ENCODE measurements around the gene A3GALT2.
A peak's percentile ranks its signal among the peaks of the same experiment; 100 is the strongest.

The A3GALT2 gene

DNA sequence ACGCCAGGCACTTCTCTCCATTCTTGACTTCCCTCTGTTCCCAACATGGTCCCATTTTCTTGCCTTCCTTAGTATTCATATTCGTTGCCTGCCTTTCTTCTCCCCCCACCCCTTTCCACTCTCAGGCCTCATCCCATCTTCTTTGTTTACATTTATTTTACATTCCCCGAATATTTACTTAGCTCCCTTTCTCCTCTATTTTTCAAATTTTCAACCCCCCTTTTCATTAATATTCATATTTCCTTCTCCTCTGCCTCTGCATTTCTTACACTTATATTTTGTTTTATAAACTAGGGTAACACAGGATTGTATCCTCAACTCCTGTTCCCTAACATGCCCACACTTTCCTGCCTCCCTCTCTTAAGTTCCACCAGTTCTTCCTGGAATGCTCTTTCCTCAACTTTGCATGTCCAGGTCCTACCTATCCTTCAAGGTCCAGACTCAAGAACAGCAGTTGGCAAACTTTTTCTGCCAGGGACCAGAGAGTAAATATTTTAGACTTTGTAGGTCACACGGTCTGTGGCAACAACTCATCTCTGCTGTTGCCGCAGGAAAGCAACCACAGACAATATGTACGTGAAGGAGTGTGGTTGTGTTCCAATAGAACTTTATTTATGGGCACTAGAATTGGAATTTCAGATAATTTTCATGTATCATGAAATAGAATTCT, 29.8 kb upstream of the A3GALT2 start:
- DNase-seq (ENCODE audit: low read depth in 4 of 4, low spot score in 1 of 4): no peak

DNA sequence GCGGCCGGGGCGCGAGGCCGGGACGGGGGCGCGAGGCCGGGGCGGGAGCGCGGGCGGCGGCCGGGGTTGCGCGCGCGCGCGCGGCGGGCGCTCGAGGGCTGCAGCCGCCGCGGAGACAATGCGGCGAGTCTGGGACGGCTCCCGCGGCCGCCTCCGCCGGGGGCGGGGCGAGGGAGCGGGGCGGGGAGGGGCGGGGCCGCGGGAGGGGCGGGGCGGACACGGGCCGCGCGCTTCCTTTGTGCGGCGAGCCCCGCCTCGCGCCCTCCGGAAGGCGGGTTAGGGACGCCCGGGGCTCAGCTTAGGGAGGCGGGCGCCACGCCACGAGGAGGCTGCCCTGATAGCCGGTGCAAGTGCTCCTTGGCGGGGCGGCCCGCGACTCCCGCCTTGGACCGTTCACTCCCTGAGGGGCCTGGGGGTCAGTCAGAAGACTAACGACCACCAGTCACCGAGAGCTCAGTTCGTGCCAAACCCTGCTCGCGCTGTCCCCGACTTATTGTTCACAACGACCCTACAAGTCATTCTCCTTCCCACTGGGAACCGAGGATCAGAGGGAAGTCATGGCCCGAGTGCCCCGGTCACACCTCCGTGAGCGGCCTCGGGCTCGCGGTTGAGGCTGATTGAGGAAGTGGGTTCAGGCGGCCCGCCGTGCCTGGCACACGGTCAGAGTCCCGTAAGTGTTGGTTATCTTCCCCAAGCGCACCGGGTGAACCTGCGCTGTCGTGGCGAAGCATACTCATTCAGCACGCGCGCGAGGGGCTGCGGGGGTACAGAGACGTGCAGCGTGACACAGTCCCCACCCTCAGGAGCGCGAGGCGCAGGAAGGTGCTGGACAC, 29.1 kb upstream of the A3GALT2 start:
- peak; percentile 54 to 74 (median 64) for DNase-seq (ENCODE audit: low read depth in 4 of 4, low spot score in 1 of 4)

DNA sequence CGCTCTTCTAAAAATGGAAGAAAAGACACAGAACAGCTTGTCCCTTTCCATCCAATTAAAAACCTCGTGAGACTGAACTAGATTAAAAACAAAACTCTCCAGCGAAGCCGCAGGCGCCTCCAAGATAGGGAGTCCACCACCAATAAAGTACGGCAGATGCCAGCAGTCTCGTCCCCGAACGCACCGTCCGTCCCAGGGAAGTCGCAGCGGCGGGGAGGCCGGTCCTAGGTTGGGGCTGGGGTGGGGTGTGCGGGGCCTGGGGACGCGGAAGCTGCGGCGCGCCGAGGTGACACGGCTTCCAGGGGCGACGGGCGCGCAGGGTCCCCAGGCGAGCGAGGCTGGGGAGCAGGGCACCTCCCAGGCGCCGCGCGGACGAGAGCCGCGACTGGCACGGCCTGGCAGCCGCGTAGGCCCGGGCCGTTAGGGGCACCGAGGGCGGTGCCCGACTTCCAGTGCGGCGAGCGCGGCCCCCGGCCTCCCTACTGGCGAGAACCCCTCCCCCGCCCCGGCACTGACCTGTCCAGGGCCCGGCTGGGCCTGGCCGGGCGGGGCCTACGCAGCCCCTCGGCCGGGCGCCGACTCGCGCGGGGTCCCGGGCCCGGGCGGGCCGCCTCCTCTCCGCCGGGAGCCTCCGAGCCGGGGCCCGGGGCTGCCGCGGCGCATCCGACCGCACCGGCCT, 28.3 kb upstream of the A3GALT2 start:
- peak in 3 of 4 experiments; percentile 12 to 38 (median 28) for DNase-seq (ENCODE audit: low read depth in 4 of 4, low spot score in 1 of 4)

DNA sequence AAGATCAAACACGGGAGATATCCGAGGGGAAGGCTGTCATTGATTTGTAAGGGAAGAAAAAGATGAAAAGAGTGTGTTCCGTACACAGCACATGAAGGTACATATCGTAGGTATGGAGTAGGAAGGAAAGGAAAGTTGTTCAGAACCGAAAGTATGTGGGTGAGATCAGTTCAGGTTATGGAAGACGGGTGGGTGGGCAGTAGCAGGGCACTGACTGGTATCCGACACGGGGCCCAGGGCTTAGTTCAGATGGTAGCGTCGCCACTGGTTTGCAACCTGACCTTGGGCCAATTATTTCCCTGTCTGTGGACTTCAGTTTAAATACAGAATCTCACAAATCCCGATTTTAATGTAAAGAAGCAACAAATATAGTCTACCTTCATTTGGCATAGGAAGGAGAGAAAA, 27.8 kb upstream of the A3GALT2 start:
- DNase-seq (ENCODE audit: low read depth in 4 of 4, low spot score in 1 of 4): peak in 1 of 4 experiments; percentile 13

DNA sequence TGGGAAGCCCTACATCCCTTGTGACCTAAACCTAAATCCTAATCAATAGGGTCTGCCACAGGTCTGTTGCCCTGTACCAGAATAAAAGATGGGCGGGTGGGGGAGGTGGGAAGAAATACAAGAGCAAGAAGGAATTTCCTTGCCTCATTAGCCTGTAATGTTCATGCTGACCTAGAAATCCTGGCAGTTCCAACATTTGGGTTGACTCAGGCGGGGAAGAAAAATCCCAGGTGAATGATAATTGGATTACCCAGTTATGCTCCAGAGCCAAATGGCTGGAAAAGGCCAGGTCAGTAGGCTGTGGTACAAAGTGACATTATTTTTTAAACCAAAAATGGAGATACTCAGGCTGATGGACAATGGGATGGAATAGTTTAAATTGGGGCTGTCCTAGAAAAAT, 27.3 kb upstream of the A3GALT2 start:
- no peak for DNase-seq (ENCODE audit: low read depth in 4 of 4, low spot score in 1 of 4)

DNA sequence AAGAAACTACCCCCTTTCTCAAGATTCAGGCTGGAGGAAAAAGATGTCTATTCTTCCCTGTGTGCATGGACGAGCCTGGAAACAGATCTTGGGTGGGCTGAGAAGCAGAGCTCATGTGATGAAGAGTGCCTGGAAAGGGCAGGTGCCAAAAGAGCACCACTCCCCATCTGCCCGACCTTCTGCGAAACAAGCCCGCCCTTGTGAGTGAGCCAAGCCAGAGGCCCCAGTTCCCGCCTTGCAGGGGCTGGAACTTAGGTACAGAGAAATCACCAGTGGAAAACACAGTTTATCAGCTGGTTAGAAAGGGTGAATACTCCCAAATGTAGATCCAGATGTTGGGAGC, 26.7 kb upstream of the A3GALT2 start:
- DNase-seq (ENCODE audit: low read depth in 4 of 4, low spot score in 1 of 4): no peak

DNA sequence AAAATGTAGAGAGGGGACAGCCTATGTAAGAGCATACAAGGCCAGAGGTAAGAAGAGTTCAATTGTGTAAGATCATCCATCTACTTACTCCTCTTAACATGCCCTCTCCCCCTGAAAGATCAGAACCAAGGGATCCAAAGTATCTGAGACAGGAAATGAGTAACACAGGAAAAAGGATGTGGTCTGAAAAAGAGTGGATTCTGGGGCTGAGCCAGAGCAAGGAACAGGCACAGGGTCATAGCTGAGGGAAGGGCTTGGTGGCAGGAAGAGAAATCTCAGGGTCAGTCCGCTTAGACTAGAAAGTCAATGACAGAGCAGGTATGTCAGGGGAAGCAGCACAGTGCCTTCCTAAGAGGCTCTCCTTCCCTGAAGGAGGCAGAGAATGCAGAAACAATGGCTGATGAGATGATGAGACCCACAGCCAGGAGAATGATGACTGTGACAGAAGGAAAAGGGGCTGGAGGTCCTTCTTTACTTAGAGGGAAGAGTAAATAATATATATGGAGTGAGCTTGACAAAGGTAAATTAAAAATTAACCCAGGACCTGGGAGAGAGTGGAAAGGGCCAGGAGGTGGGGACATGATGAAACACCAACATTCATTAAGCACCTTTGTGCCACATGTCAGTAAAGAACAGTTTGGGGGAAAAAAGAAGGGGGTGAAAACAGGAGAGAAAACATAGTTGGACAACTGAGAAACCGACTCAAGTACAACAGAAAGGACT, 26.2 kb upstream of the A3GALT2 start:
- DNase-seq (ENCODE audit: low read depth in 4 of 4, low spot score in 1 of 4): no peak

DNA sequence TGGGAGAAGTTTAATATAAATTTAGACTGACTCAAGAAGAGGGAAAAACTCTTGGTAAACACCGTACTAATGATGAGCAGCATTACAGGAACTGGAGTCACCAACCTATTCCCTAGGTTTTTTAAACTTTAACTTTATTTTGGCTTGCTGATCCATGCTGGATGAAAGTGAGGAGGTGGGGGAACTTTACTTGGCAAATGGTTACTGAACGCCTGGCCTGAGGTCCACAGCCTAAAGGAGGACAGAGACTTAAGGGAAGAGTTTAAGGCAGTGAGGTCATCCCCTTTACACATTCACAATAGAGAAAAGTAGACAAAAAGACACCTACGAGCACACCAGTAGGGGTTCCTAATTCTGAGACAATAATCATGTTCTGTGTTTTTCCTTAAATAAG, 25.6 kb upstream of the A3GALT2 start:
- DNase-seq (ENCODE audit: low read depth in 4 of 4, low spot score in 1 of 4): no peak

DNA sequence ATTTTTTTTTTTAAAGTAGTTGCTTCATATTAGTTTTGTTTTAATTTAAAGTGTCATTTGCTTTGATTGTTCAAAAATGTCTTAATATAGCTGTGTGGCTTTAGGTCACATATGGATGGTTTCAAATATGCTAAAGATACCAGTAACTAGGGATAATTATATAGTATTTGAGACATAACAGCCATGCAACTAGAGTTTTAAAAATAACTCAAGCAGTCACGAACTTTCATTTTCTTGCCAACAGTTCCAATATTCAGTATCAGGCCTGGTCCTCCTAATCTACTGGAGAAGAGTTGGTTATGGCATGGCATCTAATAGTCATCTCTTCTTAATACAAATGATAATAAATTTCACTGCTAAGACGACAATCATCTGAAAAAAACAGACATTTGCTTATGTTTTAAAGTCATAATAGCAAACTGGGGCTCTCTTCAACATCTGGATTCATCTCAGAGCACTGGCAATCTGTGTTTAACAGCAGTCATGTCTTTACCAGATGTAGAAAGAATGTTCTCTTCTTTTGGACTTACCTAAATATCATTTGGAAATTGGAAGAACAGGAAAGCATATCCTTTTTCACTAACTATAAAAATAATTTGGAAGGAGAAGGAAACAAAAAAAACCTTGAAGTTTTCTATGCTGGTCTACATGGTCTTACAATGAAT, 24.1 kb upstream of the A3GALT2 start:
- no peak for DNase-seq (ENCODE audit: low read depth in 4 of 4, low spot score in 1 of 4)

DNA sequence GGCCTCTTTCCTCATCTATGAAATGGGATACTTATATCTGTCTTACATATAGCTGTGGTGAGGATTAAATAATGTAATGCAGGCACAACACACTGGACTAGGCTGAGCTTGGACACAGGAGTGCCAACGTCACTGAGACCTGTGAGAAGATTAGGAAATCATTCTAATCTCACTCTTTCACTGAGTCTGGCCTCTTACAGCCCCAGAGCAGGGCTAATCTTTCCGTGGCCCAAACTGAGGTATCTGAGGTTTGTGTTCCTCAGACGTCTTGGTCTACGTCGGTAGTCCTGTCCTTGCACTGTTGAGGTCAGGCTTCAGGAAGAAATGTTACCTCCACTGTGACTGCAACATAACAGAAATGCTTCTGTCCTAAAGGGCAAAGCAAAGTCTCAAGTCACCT, 22.6 kb upstream of the A3GALT2 start:
- no peak for DNase-seq (ENCODE audit: low read depth in 4 of 4, low spot score in 1 of 4)

DNA sequence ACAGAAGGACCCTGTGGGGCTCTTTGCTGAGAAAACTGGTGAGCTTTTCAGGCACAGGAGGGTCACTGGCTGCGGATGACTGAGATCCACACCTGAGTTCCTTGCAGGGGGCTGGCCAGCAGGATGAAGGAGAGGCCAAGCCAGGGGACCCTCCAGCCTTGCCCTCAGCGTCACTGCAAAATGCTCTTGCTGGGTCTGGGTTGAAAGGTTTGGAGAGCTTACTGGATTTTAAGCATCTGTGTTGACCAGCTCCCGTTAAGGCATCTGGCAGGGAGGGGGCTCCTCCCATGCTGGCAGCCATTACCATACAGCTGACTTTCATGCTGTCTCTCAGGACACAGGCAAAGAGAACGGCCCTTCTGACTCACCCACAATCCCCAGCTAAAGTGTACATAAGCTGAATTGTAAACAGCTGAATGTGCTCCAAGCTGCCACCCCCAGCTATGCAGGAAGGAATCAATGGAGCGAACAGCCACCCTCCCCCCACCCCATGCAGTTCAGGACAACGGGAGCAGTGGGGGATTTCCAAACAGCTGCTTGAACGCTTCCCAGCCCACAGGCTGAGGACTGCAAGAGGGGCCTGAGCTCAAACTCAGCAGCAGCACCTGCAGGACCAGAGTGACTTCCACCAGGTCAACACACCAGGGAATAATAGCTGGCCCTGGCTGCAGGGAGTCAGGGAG, 21.3 kb upstream of the A3GALT2 start:
- DNase-seq (ENCODE audit: low read depth in 4 of 4, low spot score in 1 of 4): no peak

DNA sequence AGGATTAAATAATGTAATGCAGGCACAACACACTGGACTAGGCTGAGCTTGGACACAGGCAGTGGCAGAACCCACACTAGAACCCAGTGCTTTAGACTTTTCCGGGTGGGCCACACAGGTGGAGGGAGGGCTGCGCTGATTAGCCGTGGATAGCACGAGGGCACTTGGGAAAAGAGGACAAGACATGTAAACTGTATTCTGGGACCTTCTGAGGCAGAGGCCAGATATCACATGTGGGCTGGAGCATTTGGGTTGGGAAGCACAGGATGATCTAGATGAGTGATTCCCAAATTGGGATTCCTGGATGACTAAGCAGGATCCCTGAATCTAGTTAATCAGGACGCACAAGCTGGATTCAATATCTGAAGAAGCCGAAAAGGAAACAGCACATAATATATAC, 20.3 kb upstream of the A3GALT2 start:
- DNase-seq (ENCODE audit: low read depth in 4 of 4, low spot score in 1 of 4): no peak

DNA sequence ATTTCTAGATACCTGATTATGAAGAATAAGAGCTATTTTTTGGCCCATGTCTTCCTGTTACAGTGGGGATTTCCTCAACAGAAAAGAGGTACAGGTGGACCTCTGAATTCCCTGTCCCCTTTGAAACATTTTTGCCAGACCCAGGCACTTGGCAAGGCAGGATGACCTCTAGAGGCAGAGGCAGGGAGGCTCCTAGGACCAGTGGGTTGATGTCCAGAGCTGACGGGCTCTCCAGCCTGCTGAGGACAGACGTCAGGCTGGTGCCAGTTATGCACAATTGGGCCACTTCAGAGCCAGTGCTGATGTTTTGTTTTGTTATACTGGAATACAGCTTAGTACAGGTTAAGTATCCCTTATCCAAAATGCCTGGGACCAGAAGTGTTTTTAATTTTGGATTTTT, 18.5 kb upstream of the A3GALT2 start:
- DNase-seq (ENCODE audit: low read depth in 4 of 4, low spot score in 1 of 4): no peak

DNA sequence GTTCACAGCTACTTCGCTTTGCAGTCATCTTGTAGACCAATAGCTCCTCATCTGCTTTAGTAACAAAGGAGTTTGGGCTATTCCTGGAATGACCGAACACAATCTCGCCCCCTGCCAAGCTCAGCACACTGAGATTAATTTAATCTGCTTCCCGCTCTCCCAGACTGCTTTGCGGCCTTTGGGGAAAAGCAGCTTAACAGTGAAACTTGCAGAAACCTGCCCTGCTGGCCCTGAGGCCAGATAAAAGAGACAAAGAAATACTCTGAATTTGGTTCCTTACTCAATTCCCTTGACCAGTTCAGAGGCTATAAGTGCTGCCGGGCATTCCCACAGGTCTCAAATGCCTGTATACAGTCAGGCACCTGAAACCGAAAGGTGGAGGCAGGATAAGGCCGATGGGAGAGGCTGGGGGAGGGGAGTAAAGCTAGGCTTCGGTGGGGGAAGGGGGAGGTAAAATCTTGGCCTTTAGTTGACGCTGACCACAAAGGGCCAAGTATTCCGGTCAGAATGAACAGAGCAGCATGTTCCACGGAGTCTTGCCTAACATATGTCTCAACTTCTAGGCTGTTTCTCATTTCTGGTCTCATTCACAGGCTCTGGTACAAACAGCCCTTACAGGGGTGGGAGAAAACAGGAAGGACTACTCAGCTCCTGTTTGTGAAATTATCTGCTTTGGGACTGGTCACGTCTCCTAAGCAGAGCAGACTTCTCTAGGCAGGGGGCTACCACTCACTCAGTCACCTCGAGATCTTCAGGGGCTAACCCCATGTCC, 17.7 kb upstream of the A3GALT2 start:
- no peak for DNase-seq (ENCODE audit: low read depth in 4 of 4, low spot score in 1 of 4)

DNA sequence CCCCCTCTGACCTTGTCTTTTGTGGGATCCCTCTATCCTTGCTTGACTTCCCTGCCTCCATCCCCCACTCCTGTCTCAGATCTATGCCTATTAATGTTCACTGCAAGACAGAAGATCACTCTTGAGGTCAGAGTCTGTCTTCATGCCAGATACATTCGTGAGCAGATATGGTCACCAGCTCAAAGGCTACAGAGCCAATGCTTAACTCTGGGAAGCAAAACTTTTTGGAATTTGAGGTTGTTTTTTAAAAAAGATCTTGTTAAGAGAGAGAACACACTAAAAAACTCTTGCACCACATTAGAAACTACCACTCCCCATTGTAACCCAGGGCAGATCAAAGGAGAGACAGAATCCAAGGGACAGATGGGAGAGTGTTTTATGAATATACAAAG, 17.1 kb upstream of the A3GALT2 start:
- no peak for DNase-seq (ENCODE audit: low read depth in 4 of 4, low spot score in 1 of 4)

DNA sequence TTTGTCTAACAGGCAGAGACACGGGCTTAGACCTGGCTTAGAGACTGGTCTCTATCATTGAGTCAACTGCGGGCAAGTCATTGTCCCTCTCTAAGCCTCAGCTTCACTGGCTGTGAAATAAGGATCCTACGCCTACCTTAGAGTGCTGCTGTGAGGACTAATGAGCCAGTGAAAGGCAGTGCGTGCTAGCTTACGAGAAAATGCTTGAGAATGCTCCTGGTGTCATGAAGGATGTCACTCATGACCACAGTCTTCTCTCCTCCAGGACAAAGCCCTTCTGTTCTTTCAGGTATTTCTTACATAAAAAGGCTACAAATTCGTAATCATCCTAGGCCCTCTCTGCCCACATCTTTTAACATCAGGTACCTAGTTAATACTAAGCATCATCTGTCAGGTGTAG, 16.5 kb upstream of the A3GALT2 start:
- no peak for DNase-seq (ENCODE audit: low read depth in 4 of 4, low spot score in 1 of 4)

DNA sequence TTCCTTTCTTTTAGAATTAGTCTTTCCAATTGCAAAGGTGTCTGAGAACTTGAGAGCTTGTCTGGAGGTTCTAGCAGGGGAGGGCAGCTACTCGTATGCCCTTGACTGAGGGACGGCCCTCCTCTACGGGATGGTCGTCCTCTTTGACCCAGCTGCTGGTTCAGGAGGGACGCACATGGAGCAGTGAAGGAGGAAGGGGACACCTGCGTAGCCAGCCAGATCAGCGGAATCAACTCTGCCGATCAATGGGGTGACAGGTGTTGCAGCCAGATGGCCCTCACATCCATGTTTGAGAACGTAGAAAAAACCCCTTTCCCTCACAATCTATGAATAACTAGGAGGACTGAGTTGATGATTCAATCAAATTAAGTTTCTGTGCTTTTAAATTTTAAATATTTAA, 15.7 kb upstream of the A3GALT2 start:
- DNase-seq (ENCODE audit: low read depth in 4 of 4, low spot score in 1 of 4): no peak

DNA sequence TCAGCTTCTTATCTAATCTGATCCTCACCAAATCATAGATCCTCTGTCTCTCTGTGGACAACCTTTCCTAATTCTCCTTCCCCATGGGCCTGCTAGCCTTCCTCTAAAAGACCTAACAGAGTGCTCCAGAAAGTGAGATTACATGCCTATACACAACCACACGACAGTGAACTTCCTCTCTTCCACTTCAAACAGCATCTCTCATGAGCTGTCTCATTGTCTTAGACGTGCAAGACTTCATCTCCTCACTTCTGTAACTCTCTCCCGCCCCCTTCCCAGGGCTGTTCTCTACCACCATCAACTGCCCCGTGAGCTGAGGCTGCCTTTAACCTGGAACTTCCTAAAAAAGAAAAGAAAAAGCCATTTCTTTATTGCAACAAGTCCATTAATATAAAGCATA, 14.1 kb upstream of the A3GALT2 start:
- DNase-seq (ENCODE audit: low read depth in 4 of 4, low spot score in 1 of 4): no peak

DNA sequence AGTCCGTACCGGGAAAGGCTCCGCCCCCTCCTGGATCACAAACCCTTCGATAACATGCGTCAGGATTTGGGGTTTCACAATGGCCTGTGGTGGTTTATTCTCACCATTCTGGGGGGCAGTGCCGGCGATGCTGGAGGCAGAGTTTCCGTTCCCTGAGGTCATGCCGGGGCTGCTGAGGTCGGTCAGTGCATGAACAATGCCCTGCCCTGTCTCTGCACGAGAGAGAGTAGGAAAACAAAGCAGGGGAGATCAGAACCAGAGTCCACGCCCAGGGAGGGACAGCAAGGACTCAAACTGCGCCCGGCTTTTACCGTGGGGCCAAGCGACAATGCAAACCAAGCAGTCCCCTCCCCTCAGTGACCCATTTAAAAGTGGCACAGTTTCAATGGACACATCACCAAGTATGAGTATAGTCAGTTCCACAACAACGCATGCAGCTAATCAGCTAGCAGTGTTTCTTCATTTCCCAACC, 13.2 kb upstream of the A3GALT2 start:
- DNase-seq (ENCODE audit: low read depth in 4 of 4, low spot score in 1 of 4): no peak

DNA sequence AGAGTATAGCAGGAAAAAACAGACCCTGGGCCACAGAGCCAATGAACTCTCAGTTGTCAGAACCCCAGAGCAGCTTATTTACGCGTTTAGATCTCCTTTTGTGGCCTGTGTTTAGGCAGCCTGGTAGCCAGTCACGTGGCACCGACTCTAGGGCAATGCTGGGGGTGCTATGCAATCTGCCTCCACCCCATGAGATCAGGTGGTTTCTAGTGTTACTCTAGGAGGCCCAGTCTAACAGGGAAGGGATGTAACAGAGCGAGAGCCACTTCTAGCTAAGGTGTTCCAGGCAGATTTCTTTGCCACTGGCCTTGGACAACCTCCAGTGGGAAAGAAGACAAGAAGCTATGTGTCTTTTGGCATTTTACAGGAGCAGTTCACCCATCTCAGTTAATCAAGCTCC, 12.0 kb upstream of the A3GALT2 start:
- DNase-seq (ENCODE audit: low read depth in 4 of 4, low spot score in 1 of 4): no peak
